Measurements from ENCODE around the gene GPR18. TPM values are rescaled to one million over a fixed set of nuclear protein-coding genes. Genes with fewer than 3 reads are reported as not detected.

GPR18 gene
- total RNA-seq, 4 donors from 2014 or later = not detected

DNA sequence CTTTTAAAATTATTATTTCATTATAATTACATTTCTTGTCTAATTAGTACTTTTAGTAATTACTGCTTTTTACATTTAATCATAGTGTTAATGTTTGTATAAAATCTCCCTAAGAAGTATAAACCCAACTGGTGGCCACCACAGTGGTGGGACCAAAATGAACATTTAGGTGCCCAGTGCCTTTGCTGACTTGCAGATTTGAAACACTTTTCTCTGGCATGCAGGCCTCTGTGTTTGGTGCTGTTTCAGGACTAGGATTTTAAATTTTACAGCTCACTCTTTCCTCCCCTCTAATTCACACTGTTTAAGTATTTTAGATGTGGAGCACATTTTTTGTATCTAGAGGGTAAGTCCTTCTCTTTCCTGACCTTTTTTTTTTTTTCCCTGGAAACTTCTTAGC lies 40.1 kb downstream of the GPR18 start:
- Histone ChIP-seq H3K27ac (peak overlapping the region; percentile 55), H3K9me3 (no peaks in the 10 kb centered on the region), H3K36me3 (no peaks in the 10 kb centered on the region), H3K4me3 (no peak overlapping the region), H3K4me1 (peaks cover 89% of the 10 kb centered on the region), H3K27me3 (no peaks in the 10 kb centered on the region)
- no peak for DNase-seq (ENCODE audit: low spot score in 2 of 2)
- TF ChIP-seq POLR2AphosphoS5 (IDR thresholded peaks at IDR 0.05) (no peak), EP300 (IDR thresholded peaks at IDR 0.05) (no peak), POLR2A (IDR thresholded peaks at IDR 0.05) (no peak)
- TF ChIP-seq, protein P1, sequence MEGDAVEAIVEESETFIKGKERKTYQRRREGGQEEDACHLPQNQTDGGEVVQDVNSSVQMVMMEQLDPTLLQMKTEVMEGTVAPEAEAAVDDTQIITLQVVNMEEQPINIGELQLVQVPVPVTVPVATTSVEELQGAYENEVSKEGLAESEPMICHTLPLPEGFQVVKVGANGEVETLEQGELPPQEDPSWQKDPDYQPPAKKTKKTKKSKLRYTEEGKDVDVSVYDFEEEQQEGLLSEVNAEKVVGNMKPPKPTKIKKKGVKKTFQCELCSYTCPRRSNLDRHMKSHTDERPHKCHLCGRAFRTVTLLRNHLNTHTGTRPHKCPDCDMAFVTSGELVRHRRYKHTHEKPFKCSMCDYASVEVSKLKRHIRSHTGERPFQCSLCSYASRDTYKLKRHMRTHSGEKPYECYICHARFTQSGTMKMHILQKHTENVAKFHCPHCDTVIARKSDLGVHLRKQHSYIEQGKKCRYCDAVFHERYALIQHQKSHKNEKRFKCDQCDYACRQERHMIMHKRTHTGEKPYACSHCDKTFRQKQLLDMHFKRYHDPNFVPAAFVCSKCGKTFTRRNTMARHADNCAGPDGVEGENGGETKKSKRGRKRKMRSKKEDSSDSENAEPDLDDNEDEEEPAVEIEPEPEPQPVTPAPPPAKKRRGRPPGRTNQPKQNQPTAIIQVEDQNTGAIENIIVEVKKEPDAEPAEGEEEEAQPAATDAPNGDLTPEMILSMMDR (IDR thresholded peaks at IDR 0.05) = no peak

GRCh38 chr13:99217461-99218110 lies 40.6 kb downstream of the GPR18 start:
- H3K36me3 ChIP-seq = no peaks in the 10 kb centered on the region
- peak overlapping the region; percentile 5 for H3K27ac ChIP-seq
- no peak overlapping the region for H3K4me3 ChIP-seq
- H3K4me1 ChIP-seq = peaks cover 89% of the 10 kb centered on the region
- 30% methylated on average over 13 of the region's 20 CpGs for WGBS
- no peaks in the 10 kb centered on the region for H3K9me3 ChIP-seq
- H3K27me3 ChIP-seq = no peaks in the 10 kb centered on the region
- no peak for DNase-seq (ENCODE audit: low spot score in 2 of 2)
- no peak for TF ChIP-seq POLR2AphosphoS5 (IDR thresholded peaks at IDR 0.05)
- TF ChIP-seq, protein P1 (IDR thresholded peaks at IDR 0.05) = no peak

DNA sequence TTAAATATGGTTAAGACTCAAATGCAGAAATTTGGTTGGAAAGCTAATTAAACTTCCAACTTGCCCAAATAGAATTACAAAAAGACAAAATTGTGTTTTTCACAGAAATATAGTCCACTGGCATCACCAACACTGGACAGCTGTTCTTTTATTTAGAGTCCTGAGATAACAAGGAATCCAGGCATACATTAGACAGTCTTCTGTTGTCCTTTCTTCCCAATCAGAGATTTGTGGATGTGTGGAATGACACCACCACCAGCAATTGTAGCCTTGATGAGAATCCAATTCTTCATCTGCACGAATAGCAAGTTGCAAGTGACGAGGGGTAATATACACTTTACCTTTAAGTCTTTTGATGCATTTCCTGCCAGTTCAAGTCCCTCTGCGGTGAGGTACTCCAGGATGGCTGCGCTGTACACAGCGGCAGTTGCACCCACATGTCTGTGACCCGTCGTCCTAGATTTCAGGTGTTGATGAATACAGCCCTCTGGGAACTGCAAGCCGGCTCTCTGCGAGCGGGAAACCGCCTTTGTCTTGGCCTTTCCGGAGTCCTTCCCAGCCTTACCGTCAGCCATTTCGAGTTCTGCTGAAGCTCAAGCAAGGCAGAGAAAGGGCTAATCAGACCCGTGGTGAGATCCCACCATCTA lies 42.9 kb downstream of the GPR18 start:
- 64% methylated on average over 15 of the region's 15 CpGs for WGBS
- TF ChIP-seq, protein P1 (IDR thresholded peaks at IDR 0.05) = no peak
- TF ChIP-seq POLR2AphosphoS5 (IDR thresholded peaks at IDR 0.05) (no peak), POLR2A (IDR thresholded peaks at IDR 0.05) (no peak), EP300 (IDR thresholded peaks at IDR 0.05) (no peak)
- H3K4me1 ChIP-seq = peaks cover 70% of the 10 kb centered on the region
- H3K36me3 ChIP-seq = no peaks in the 10 kb centered on the region
- no peaks in the 10 kb centered on the region for H3K9me3 ChIP-seq
- peak overlapping the region; percentile 11 for H3K4me3 ChIP-seq
- no peaks in the 10 kb centered on the region for H3K27me3 ChIP-seq
- DNase-seq (ENCODE audit: low spot score in 2 of 2) = no peak
- H3K27ac ChIP-seq = peak overlapping the region; percentile 74

DNA sequence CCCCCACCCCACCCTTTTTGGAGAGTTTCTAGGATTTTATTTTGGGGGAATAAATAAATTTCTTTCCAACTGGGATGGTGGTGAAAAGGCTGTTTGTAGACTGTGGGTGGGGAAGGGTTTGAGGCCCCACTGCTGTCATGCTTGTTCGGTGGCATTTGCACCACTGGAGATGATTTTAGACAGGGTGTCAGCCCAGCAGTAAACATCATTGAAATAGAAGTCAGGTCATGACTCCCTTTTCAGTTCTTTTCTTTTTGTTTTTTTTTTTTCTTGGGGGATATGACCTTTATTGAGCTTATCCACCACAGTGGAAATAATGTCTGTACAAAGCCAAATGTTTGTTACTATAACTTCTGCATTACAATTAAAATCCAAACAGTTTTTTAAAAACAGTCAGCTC lies 43.4 kb downstream of the GPR18 start:
- TF ChIP-seq POLR2A (IDR thresholded peaks at IDR 0.05) (no peak), EP300 (IDR thresholded peaks at IDR 0.05) (no peak), POLR2AphosphoS5 (IDR thresholded peaks at IDR 0.05) (no peak)
- TF ChIP-seq, protein P1 (IDR thresholded peaks at IDR 0.05) = no peak
- H3K4me3 ChIP-seq = no peak overlapping the region
- H3K36me3 ChIP-seq = no peaks in the 10 kb centered on the region
- H3K9me3 ChIP-seq = no peaks in the 10 kb centered on the region
- 43% methylated on average over 1 of the region's 1 CpG for WGBS
- H3K27ac ChIP-seq = peak overlapping the region; percentile 74
- peaks cover 64% of the 10 kb centered on the region for H3K4me1 ChIP-seq
- no peaks in the 10 kb centered on the region for H3K27me3 ChIP-seq
- no peak for DNase-seq (ENCODE audit: low spot score in 2 of 2)

DNA sequence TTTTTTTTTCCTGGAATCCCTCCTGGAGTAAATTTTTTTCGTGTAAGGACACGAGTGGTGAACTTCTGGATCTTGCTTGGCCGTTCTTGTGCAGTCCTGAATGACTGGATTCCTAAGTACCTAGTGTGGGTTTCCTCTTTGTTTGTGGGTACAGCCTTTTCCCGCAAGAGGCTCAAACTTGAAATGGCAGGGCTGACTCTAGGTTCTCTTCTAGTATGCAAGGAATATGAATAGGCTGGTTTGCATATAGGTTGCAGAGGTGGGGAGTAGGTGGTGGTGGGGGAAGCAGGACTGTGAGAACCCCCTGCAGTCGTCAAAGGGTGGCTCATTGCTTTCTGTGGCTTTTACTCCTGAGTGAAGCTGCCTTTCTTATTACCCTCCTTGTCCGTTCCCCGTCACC lies 43.9 kb downstream of the GPR18 start:
- 39% methylated on average over 7 of the region's 7 CpGs for WGBS
- Histone ChIP-seq H3K4me1 (peaks cover 63% of the 10 kb centered on the region), H3K36me3 (no peaks in the 10 kb centered on the region), H3K9me3 (no peaks in the 10 kb centered on the region), H3K4me3 (no peak overlapping the region), H3K27me3 (no peaks in the 10 kb centered on the region), H3K27ac (peak overlapping the region; percentile 74)
- no peak for DNase-seq (ENCODE audit: low spot score in 2 of 2)
- no peak for TF ChIP-seq EP300 (IDR thresholded peaks at IDR 0.05)
- TF ChIP-seq, protein P1 (IDR thresholded peaks at IDR 0.05) = no peak
- TF ChIP-seq POLR2A (IDR thresholded peaks at IDR 0.05) = no peak
- TF ChIP-seq POLR2AphosphoS5 (IDR thresholded peaks at IDR 0.05) = no peak
